Activated naive CD4-positive, alpha-beta T cell treated with anti-CD3 and anti-CD28 coated beads, Interleukin-2, amount 10 ng/mL, durations not matched to agents 7 days and 5 days (primary cell): Measurements from ENCODE around the gene IL27RA.
A peak's percentile ranks its signal among the peaks of the same experiment; 100 is the strongest.

Experiments
- CTCF ChIA-PET: fragments of 350-600 bp; sonication (Branson Sonifier 250); formaldehyde crosslinking; loops from one replicate; lab custom pipeline; 2021; ENCODE audit warnings: antibody characterized with exemption; lab: Charles Lee
- DNase-seq: peaks from one replicate; pipeline ENCODE4 v3.0.0-alpha.2; 2020
- H3K27ac Mint-ChIP-seq: one replicate; pipeline ENCODE4 v1.8.0; 2021; ENCODE audit warnings: mild to moderate bottlenecking, moderate library complexity, mixed read lengths
- H3K27me3 Mint-ChIP-seq: one replicate; pipeline ENCODE4 v1.8.0; 2021; ENCODE audit warnings: mild to moderate bottlenecking, mixed read lengths
- H3K36me3 Mint-ChIP-seq: one replicate; pipeline ENCODE4 v1.8.0; 2021; ENCODE audit warnings: mixed read lengths
- H3K4me1 Mint-ChIP-seq: one replicate; pipeline ENCODE4 v1.8.0; 2021; ENCODE audit warnings: mixed read lengths
- H3K4me3 Mint-ChIP-seq: one replicate; pipeline ENCODE4 v1.8.0; 2021; ENCODE audit warnings: mild to moderate bottlenecking, moderate library complexity, mixed read lengths
- H3K9me3 Mint-ChIP-seq: one replicate; pipeline ENCODE4 v1.8.0; 2021; ENCODE audit warnings: mixed read lengths

Gene IL27RA

DNA sequence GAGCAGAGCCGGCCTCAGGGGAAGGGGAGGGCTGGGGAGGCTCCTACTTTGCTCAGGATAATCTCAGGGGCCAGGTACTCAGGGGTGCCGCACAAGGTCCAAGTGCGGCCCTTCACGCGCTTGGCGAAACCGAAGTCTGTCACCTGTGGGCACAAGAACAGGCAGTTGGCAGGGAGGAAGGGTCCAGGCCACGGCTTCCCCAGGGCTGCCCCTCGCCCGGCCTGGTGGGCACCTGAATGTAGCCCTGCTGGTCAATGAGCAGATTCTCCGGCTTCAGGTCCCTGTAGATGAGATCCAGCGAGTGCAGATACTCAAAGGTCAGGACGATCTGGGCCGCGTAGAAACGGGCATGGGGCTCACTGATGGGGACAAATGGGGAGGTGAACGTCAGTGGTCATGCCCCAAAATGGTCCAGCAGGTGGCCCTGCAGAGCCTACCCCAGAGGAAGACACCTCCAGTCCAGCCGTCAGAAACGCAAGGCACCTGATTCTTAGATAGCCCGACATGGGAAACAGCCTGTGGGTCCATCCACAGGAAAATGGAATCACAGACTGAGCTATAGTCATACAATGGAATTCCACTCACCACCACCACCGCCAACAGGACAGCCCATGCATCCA, 66.1 kb downstream of the IL27RA start:
- Mint-ChIP-seq H3K36me3 (peaks cover 33% of the 10 kb centered on the region), H3K4me1 (peaks cover 6% of the 10 kb centered on the region), H3K9me3 (peaks cover 9% of the 10 kb centered on the region), H3K4me3 (no peak overlapping the region), H3K27ac (no peak overlapping the region), H3K27me3 (no peaks in the 10 kb centered on the region)
- no peak for DNase-seq
- CTCF ChIA-PET: no interaction called here

DNA sequence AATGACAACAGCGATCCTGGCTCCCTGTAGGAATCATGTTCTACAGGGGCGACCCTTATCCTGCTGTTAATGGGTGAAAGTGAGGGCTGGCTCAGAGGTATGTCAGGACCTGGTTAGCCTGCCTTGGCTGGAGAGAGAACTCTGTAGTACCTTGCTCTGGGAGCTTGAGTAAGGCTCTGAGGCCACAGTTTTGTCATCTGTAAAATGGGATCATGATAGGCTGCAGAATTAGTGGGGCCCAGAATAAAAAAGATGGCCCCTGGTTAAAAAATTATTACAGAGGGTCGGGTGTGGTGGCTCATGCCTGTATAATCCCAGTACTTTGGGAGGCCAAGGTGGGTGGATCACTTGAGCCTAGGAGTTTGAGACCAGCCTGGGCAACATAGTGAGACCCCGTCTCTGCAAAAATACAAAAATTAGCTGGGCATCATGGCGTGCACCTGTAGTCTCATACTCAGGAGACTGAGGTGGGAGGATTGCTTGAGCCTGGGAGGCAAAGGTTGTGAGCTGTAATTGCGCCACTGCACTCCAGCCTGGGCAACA, 69.5 kb downstream of the IL27RA start:
- Mint-ChIP-seq H3K27ac (peak overlapping the region; percentile 37), H3K27me3 (no peaks in the 10 kb centered on the region), H3K4me3 (no peak overlapping the region), H3K4me1 (no peaks in the 10 kb centered on the region), H3K9me3 (no peaks in the 10 kb centered on the region), H3K36me3 (peaks cover 32% of the 10 kb centered on the region)
- no peak for DNase-seq
- CTCF ChIA-PET: no interaction called here

DNA sequence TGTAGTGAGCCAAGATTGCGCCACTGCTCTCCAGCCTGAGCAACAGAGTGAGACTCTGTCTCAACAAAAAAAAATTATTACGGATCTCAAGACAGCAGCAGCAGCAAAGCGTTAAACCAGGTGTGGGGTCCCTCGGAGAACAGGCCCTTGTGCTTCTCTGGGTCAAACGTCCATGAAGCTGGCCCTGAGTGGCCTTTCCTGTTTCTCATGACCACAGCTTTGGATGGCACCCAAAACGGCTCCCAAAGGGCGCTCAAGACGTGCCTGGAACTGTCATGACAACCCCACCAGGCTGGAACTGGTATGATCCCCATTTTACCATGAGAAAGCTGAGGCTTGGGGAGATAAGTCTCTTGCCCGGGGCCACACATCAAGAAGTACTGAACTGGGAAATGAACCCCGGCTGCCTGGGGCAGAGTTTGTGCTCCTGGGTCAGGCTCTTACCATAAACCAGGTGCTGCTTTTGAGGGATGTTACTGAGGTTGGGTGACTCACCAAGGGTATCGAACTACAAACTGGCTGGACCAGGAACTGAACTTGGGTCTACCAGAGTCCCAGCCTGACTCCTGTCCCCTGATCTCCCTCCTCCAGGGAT, 70.6 kb downstream of the IL27RA start:
- Mint-ChIP-seq H3K9me3 (no peaks in the 10 kb centered on the region), H3K27ac (no peak overlapping the region), H3K4me1 (no peaks in the 10 kb centered on the region), H3K4me3 (no peak overlapping the region), H3K27me3 (no peaks in the 10 kb centered on the region), H3K36me3 (peaks cover 23% of the 10 kb centered on the region)
- CTCF ChIA-PET: interaction anchor here (0.7 to 1.9 kb wide), 3 partner anchors 11 to 423 kb away, joined by 3 to 7 read pairs (median 3); partner anchors contain the start of gene ASF1B
- DNase-seq: no peak

DNA sequence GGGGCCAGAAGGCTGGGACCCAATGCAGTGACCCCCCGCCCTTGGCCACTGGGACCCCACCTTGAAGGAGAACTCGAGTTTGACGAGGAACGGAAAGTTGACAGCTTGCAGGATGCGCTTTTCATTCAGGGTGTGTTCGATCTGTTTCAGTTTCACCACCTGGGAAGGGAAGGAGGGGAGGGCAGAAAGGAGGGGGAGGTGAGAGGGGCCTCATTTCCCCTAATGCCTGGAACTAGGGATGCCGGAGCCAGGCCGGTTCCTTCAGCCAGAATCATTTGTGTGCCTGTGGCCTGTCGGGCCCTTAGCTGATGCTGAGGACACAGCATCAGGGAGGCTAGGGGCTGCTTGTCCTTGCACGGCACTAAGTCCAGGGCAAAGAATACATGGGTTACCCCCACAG, 71.2 kb downstream of the IL27RA start:
- CTCF ChIA-PET: interaction anchor here (0.7 to 1.9 kb wide), 3 partner anchors 11 to 424 kb away, joined by 3 to 7 read pairs (median 3); partner anchors contain the start of gene ASF1B
- DNase-seq: no peak
- H3K9me3 Mint-ChIP-seq: no peaks in the 10 kb centered on the region
- peaks cover 20% of the 10 kb centered on the region for H3K36me3 Mint-ChIP-seq
- H3K27me3 Mint-ChIP-seq: no peaks in the 10 kb centered on the region
- H3K27ac Mint-ChIP-seq: no peak overlapping the region
- no peaks in the 10 kb centered on the region for H3K4me1 Mint-ChIP-seq
- H3K4me3 Mint-ChIP-seq: no peak overlapping the region
